K562 (cell line): ENCODE measurements around the gene MYO1A. TPM values are rescaled to one million over a fixed set of nuclear protein-coding genes. Genes with fewer than 3 reads are reported as not detected.

Experiments used
- CTBP1 ChIP-seq: fragments of 450-650 bp; IDR thresholded peaks from 2 replicates; pipeline ENCODE4 v1.6.1; 2016; ENCODE audit warnings: borderline replicate concordance
- ETS1 ChIP-seq: conservative IDR thresholded peaks from 2 replicates; pipeline ENCODE4 v1.6.1; 2011; ENCODE audit warnings: low read depth, mild to moderate bottlenecking, low read length; ENCODE audit not compliant: control insufficient read depth
- HEY1 ChIP-seq: fragments of 250-450 bp; sonication (Bioruptor Pico); IDR thresholded peaks from 2 replicates; pipeline ENCODE4 v1.5.0; 2020; ENCODE audit warnings: mild to moderate bottlenecking, moderate library complexity, borderline replicate concordance
- MBD1 ChIP-seq: fragments of 250-450 bp; sonication (Bioruptor Pico); IDR thresholded peaks from 2 replicates; pipeline ENCODE4 v1.8.0; 2022; ENCODE audit warnings: inconsistent platforms
- MBD2 ChIP-seq: sonication (generic); IDR thresholded peaks from 2 replicates; pipeline ENCODE4 v1.6.1; 2016; ENCODE audit warnings: low read depth, borderline replicate concordance
- MXI1 ChIP-seq: IDR thresholded peaks from 2 replicates; pipeline ENCODE4 v1.6.1; 2011; ENCODE audit warnings: low read depth, mild to moderate bottlenecking, improper control_type of control experiment, low read length
- MYC ChIP-seq, 2 experiments: fragments of 250-450 bp in 1 of 2; sonication (Bioruptor Pico) in 1 of 2; IDR thresholded peaks; 2 replicates each; pipeline versions ENCODE4 v1.5.1 to v1.6.1; 2012 to 2021; ENCODE audit warnings: low read depth in 2 of 2, borderline replicate concordance in 1 of 2, improper control_type of control experiment in 1 of 2, low read length in 1 of 2, mild to moderate bottlenecking in 1 of 2, moderate library complexity in 1 of 2
- RFX5 ChIP-seq: IDR thresholded peaks from 2 replicates; pipeline ENCODE4 v1.6.1; 2011; ENCODE audit warnings: low read depth, mild to moderate bottlenecking, improper control_type of control experiment, low read length
- TCF15 ChIP-seq: fragments of 250-450 bp; sonication (Bioruptor Pico); IDR thresholded peaks from 2 replicates; pipeline ENCODE4 v1.8.0; 2022; ENCODE audit warnings: moderate library complexity, mild to moderate bottlenecking, inconsistent platforms
- TRIM28 ChIP-seq: fragments of 450-650 bp; IDR thresholded peaks from 2 replicates; pipeline ENCODE4 v1.6.1; 2017
- ZBTB26 ChIP-seq: fragments of 450-650 bp; formaldehyde crosslinking; IDR thresholded peaks from 2 replicates; pipeline ENCODE4 v1.4.0; 2022; ENCODE audit warnings: missing genetic modification characterization
- ZEB2 ChIP-seq: fragments of 450-650 bp; IDR thresholded peaks from 2 replicates; pipeline ENCODE4 v1.6.1; 2016
- ZNF277 ChIP-seq: fragments of 250-450 bp; sonication (Bioruptor Pico); IDR thresholded peaks from 2 replicates; pipeline ENCODE4 v1.8.0; 2022; ENCODE audit warnings: inconsistent platforms, mild to moderate bottlenecking, moderate library complexity, borderline replicate concordance
- ZNF316 ChIP-seq: fragments of 450-650 bp; IDR thresholded peaks from 2 replicates; pipeline ENCODE4 v1.6.1; 2016
- ZNF398 ChIP-seq: fragments of 250-450 bp; sonication (Bioruptor Pico); IDR thresholded peaks from 2 replicates; pipeline ENCODE4 v1.8.0; 2021; ENCODE audit warnings: moderate library complexity, mild to moderate bottlenecking, inconsistent platforms
- ZNF431 ChIP-seq: sonication (generic); formaldehyde crosslinking; IDR thresholded peaks from 2 replicates; pipeline ENCODE4 v1.8.0; 2022; ENCODE audit warnings: mild to moderate bottlenecking, missing genetic modification reagents
- polyA plus RNA-seq, 8 experiments: library from polyadenylated mRNA; depleted of rRNA in 4 of 8; stranded (reverse) in 5 of 8; unstranded in 3 of 8; fragments of >200 nt; fragmentation: Nextera tagmentation in 2 of 8; fragmentation: Illumina TruSeq in 1 of 8; extraction: Ambion mirVana in 2 of 8; extraction: Trizol in 1 of 8; gene quantifications; 2 replicates each; pipeline versions ENCODE4 v1.2.1 to v1.2.3, GENCODE V29; 2011 to 2014; ENCODE audit warnings: inconsistent platforms in 1 of 8, missing spikeins in 1 of 8
- total RNA-seq, 7 experiments: library from RNA; depleted of rRNA in 6 of 7; stranded (reverse); fragments of >200 nt in 6 of 7; fragmentation: Illumina TruSeq in 2 of 7; extraction: Trizol in 2 of 7; gene quantifications; 2 replicates each; pipeline versions ENCODE4 v1.2.1 to v1.2.3, GENCODE V29; 2011 to 2021; ENCODE audit warnings: low replicate concordance in 1 of 7

Gene MYO1A
- total and polyA plus RNA-seq, 9 of the 15 experiments (the other 6 are each of a cell fraction or from before 2014, with no cell fraction given): 0.03 to 0.29 (median 0.14) TPM; not detected in 2

GRCh38 chr12:57089271-57090245 is 39.6 kb upstream of the MYO1A start (continued):
- no peak for TF ChIP-seq MBD1 (CRISPR knock-in tag)
- no peak for TF ChIP-seq ZNF316
- TF ChIP-seq ZNF431 (CRISPR knock-in tag): no peak
- no peak for TF ChIP-seq ZEB2
- TF ChIP-seq HEY1 (CRISPR knock-in tag): no peak
- TF ChIP-seq TRIM28: no peak
- TF ChIP-seq MXI1: no peak
- TF ChIP-seq MBD2: no peak
- TF ChIP-seq ZBTB26 (CRISPR knock-in tag): no peak
- no peak for TF ChIP-seq ETS1
- TF ChIP-seq ZNF277: no peak
- no peak for TF ChIP-seq TCF15
- TF ChIP-seq MYC (IDR thresholded peaks at IDR 0.05; ENCODE audit: low read depth, low read length): no peak
- no peak; the same call in 1 of the 2 replicates for TF ChIP-seq MYC (CRISPR knock-in tag; IDR thresholded peaks at IDR 0.05; ENCODE audit: borderline replicate concordance, low read depth)
- TF ChIP-seq CTBP1: peak; percentile 28; the same call in 1 of the 2 replicates
- TF ChIP-seq RFX5: no peak
- TF ChIP-seq ZNF398 (CRISPR knock-in tag): no peak
